A673 (cell line): ENCODE measurements around the gene ADAMTS10.

Experiments used
- CTCF ChIP-seq: fragments of 300-800, 200-600 bp; sonication (generic); conservative IDR thresholded peaks from 2 replicates; pipeline ENCODE4 v1.5.1; 2017; ENCODE audit warnings: low read depth, mild to moderate bottlenecking, antibody characterized with exemption, low read length, moderate library complexity, mixed read lengths
- EZH2 ChIP-seq: fragments of 200-600 bp; sonication (generic); IDR thresholded peaks from 2 replicates; pipeline ENCODE4 v1.6.1; 2017; ENCODE audit warnings: borderline replicate concordance, low read depth, mild to moderate bottlenecking, mixed read lengths, antibody characterized with exemption, low read length; ENCODE audit not compliant: poor library complexity, severe bottlenecking

- no peak for TF ChIP-seq CTCF
- no peak for TF ChIP-seq EZH2
Observed at GRCh38 chr19:8626842-8627241, 16.3 kb upstream of the ADAMTS10 start.
